Smooth muscle cell (in vitro differentiated cells): ENCODE results near the gene GLTPD2. TPM values are rescaled to one million over a fixed set of nuclear protein-coding genes. Genes with fewer than 3 reads are reported as not detected.

Experiments used
- DNase-seq: peaks from one replicate; lab custom pipeline; 2025; ENCODE audit not compliant: unreplicated experiment; lab: John Stamatoyannopoulos, UW
- H2AFZ ChIP-seq: fragments of 200-600 bp; sonication (generic); 2 replicates; pipeline ENCODE4 v1.6.0; 2016; ENCODE audit warnings: antibody characterized with exemption, low read depth, mild to moderate bottlenecking
- H3F3A ChIP-seq: fragments of 200-600 bp; sonication (generic); 2 replicates; pipeline ENCODE4 v1.6.0; 2017; ENCODE audit warnings: antibody characterized with exemption, low read depth
- H3K27ac ChIP-seq: fragments of 200-600 bp; sonication (generic); 2 replicates; pipeline ENCODE4 v1.5.1; 2016; ENCODE audit warnings: low read depth, mild to moderate bottlenecking
- H3K27me3 ChIP-seq: fragments of 200-600 bp; sonication (generic); 2 replicates; pipeline ENCODE4 v1.6.1; 2016; ENCODE audit warnings: low read depth, mild to moderate bottlenecking
- H3K36me3 ChIP-seq: fragments of 200-600 bp; sonication (generic); 2 replicates; pipeline ENCODE4 v1.5.1; 2016; ENCODE audit warnings: low read depth
- H3K4me1 ChIP-seq: fragments of 200-600 bp; sonication (generic); 2 replicates; pipeline ENCODE4 v1.5.1; 2016; ENCODE audit warnings: low read depth
- H3K4me2 ChIP-seq: fragments of 200-600 bp; sonication (generic); 2 replicates; pipeline ENCODE4 v1.6.0; 2016; ENCODE audit warnings: mild to moderate bottlenecking
- H3K4me3 ChIP-seq: fragments of 200-600 bp; sonication (generic); 2 replicates; pipeline ENCODE4 v1.5.1; 2016; ENCODE audit warnings: mild to moderate bottlenecking
- H3K79me2 ChIP-seq: fragments of 200-600 bp; sonication (generic); 2 replicates; pipeline ENCODE4 v1.6.0; 2016; ENCODE audit warnings: low read depth, mild to moderate bottlenecking
- H3K9ac ChIP-seq: fragments of 200-600 bp; sonication (generic); 2 replicates; pipeline ENCODE4 v1.6.0; 2016; ENCODE audit warnings: low read depth
- H3K9me3 ChIP-seq: fragments of 200-600 bp; sonication (generic); replicated peaks from 2 replicates; pipeline ENCODE4 v1.5.1; 2016; ENCODE audit warnings: low read depth
- H4K20me1 ChIP-seq: fragments of 200-600 bp; sonication (generic); 2 replicates; pipeline ENCODE4 v1.6.0; 2016; ENCODE audit warnings: low read depth
- CTCF ChIP-seq: fragments of 200-600 bp; sonication (generic); IDR thresholded peaks from 2 replicates; pipeline ENCODE4 v1.5.1; 2017; ENCODE audit warnings: borderline replicate concordance, mild to moderate bottlenecking, antibody characterized with exemption; ENCODE audit not compliant: insufficient read depth, poor library complexity, severe bottlenecking
- WGBS: methylation state at CpG from one replicate; pipeline ENCODE4 v1.1.7; 2016; ENCODE audit warnings: low lambda C conversion rate; 5-methylcytosine and 5-hydroxymethylcytosine counted together
- polyA plus RNA-seq: library from polyadenylated mRNA; unstranded; fragments of >200 nt; fragmentation: Nextera tagmentation; extraction: Ambion mirVana; gene quantifications from 2 replicates; pipeline ENCODE4 v1.2.1, GENCODE V29; 2016
- total RNA-seq: library from RNA; depleted of rRNA; stranded (reverse); fragments of >200 nt; gene quantifications from 2 replicates; pipeline ENCODE4 v1.2.3, GENCODE V29; 2014

The GLTPD2 gene
- total and polyA plus RNA-seq, 2 experiments from 2014 or later: 0.89 TPM; not detected in 1

- peaks cover 8% of the 10 kb centered on the region for H3K27me3 ChIP-seq
- no peaks in the 10 kb centered on the region for H3K79me2 ChIP-seq
- no peaks in the 10 kb centered on the region for H3F3A ChIP-seq
- whole genome bisulfite sequencing: 81% methylated on average over 10 of the region's 10 CpGs
- no peaks in the 10 kb centered on the region for H3K4me1 ChIP-seq
- no peaks in the 10 kb centered on the region for H3K36me3 ChIP-seq
- DNase-seq: no peak
- no peak overlapping the region for H3K4me3 ChIP-seq
- H4K20me1 ChIP-seq: no peaks in the 10 kb centered on the region
- H3K9me3 ChIP-seq: no peaks in the 10 kb centered on the region
- H3K4me2 ChIP-seq: no peak overlapping the region
- H3K9ac ChIP-seq: no peak overlapping the region
- no peak overlapping the region for H2AFZ ChIP-seq
- no peak overlapping the region for H3K27ac ChIP-seq
- TF ChIP-seq CTCF: no peak
Measured at GRCh38 chr17:4772235-4772613, 16.5 kb upstream of the GLTPD2 start.

- no peaks in the 10 kb centered on the region for H3K9me3 ChIP-seq
- H2AFZ ChIP-seq: no peak overlapping the region
- H3K27ac ChIP-seq: no peak overlapping the region
- H3K79me2 ChIP-seq: no peaks in the 10 kb centered on the region
- H3F3A ChIP-seq: no peaks in the 10 kb centered on the region
- H3K4me3 ChIP-seq: no peak overlapping the region
- H3K9ac ChIP-seq: no peak overlapping the region
- no peak overlapping the region for H3K4me2 ChIP-seq
- 67% methylated on average over 9 of the region's 9 CpGs for WGBS
- H4K20me1 ChIP-seq: no peaks in the 10 kb centered on the region
- H3K4me1 ChIP-seq: no peaks in the 10 kb centered on the region
- TF ChIP-seq CTCF: no peak
- H3K36me3 ChIP-seq: no peaks in the 10 kb centered on the region
- H3K27me3 ChIP-seq: peaks cover 16% of the 10 kb centered on the region
- no peak for DNase-seq
Measured at GRCh38 chr17:4777969-4778760, 10.6 kb upstream of the GLTPD2 start.

GRCh38 chr17:4780325-4780955 lies 8.3 kb upstream of the GLTPD2 start:
- no peaks in the 10 kb centered on the region for H3K79me2 ChIP-seq
- H3K4me3 ChIP-seq: no peak overlapping the region
- H3K27me3 ChIP-seq: peaks cover 11% of the 10 kb centered on the region
- no peak overlapping the region for H3K4me2 ChIP-seq
- WGBS: 90% methylated on average over 11 of the region's 11 CpGs
- no peak overlapping the region for H3K27ac ChIP-seq
- H3K4me1 ChIP-seq: no peaks in the 10 kb centered on the region
- DNase-seq: no peak
- H3F3A ChIP-seq: no peaks in the 10 kb centered on the region
- no peaks in the 10 kb centered on the region for H4K20me1 ChIP-seq
- TF ChIP-seq CTCF: no peak
- no peaks in the 10 kb centered on the region for H3K36me3 ChIP-seq
- H2AFZ ChIP-seq: no peak overlapping the region
- H3K9me3 ChIP-seq: no peaks in the 10 kb centered on the region
- H3K9ac ChIP-seq: no peak overlapping the region

- no peak overlapping the region for H3K27ac ChIP-seq
- H4K20me1 ChIP-seq: no peaks in the 10 kb centered on the region
- H3K79me2 ChIP-seq: no peaks in the 10 kb centered on the region
- no peak overlapping the region for H3K4me2 ChIP-seq
- no peaks in the 10 kb centered on the region for H3K9me3 ChIP-seq
- H3F3A ChIP-seq: no peaks in the 10 kb centered on the region
- WGBS: 58% methylated on average over 22 of the region's 28 CpGs
- TF ChIP-seq CTCF: no peak
- H3K9ac ChIP-seq: no peak overlapping the region
- peaks cover 10% of the 10 kb centered on the region for H3K4me1 ChIP-seq
- no peak overlapping the region for H3K4me3 ChIP-seq
- no peak overlapping the region for H2AFZ ChIP-seq
- no peaks in the 10 kb centered on the region for H3K36me3 ChIP-seq
- peaks cover 11% of the 10 kb centered on the region for H3K27me3 ChIP-seq
- no peak for DNase-seq
Measured at GRCh38 chr17:4782652-4783051, 6.1 kb upstream of the GLTPD2 start.
